HepG2 (cell line): Measurements from ENCODE around the gene EEF1E1. TPM values are rescaled to one million over a fixed set of nuclear protein-coding genes. Genes with fewer than 3 reads are reported as not detected.
A peak's percentile ranks its signal among the peaks of the same experiment; 100 is the strongest.

ENCODE experiments used
- ATF1 ChIP-seq: IDR thresholded peaks from 2 replicates; pipeline ENCODE4 v1.6.1; 2016; ENCODE audit warnings: mild to moderate bottlenecking, control low read depth
- ATF7-NPFF ChIP-seq: sonication (generic); formaldehyde crosslinking; IDR thresholded peaks from 2 replicates; pipeline ENCODE4 v1.8.1; 2023; ENCODE audit warnings: mild to moderate bottlenecking, low read depth, missing genetic modification reagents, moderate library complexity
- CREB1 ChIP-seq, 2 experiments: fragments of 450-650 bp in 1 of 2; IDR thresholded peaks; 2 replicates each; pipeline ENCODE4 v1.6.1; 2016 to 2017; ENCODE audit warnings: control low read depth in 1 of 2, mild to moderate bottlenecking in 1 of 2, missing compliant biosample characterization in 1 of 2, missing genetic modification characterization in 1 of 2
- JUN ChIP-seq: sonication (generic); formaldehyde crosslinking; IDR thresholded peaks from 2 replicates; pipeline ENCODE4 v1.4.0; 2020; ENCODE audit warnings: mild to moderate bottlenecking, missing genetic modification reagents
- NFIC ChIP-seq: IDR thresholded peaks from 2 replicates; pipeline ENCODE4 v1.6.1; 2012; ENCODE audit warnings: mild to moderate bottlenecking, low read length, inconsistent platforms
- POLR2AphosphoS5 ChIP-seq: IDR thresholded peaks from 2 replicates; pipeline ENCODE4 v1.6.1; 2012; ENCODE audit warnings: low read depth, low read length
- RARG ChIP-seq: sonication (generic); formaldehyde crosslinking; IDR thresholded peaks from 2 replicates; pipeline ENCODE4 v1.4.0; 2020; ENCODE audit warnings: low read depth, mild to moderate bottlenecking, missing genetic modification reagents
- ZBTB21 ChIP-seq: sonication (generic); formaldehyde crosslinking; IDR thresholded peaks from 2 replicates; pipeline ENCODE4 v1.4.0; 2020; ENCODE audit warnings: missing genetic modification reagents
- ZBTB3 ChIP-seq: sonication (generic); formaldehyde crosslinking; IDR thresholded peaks from 2 replicates; pipeline ENCODE4 v1.4.0; 2020; ENCODE audit warnings: low read depth, mild to moderate bottlenecking, moderate library complexity, missing genetic modification reagents, borderline replicate concordance
- ZFX ChIP-seq: sonication (generic); formaldehyde crosslinking; IDR thresholded peaks from 2 replicates; pipeline ENCODE4 v1.4.0; 2020; ENCODE audit warnings: mild to moderate bottlenecking, low read depth, missing genetic modification reagents, moderate library complexity
- ZNF33A ChIP-seq: sonication (generic); formaldehyde crosslinking; IDR thresholded peaks from 2 replicates; pipeline ENCODE4 v1.5.1; 2020; ENCODE audit warnings: missing genetic modification reagents, mild to moderate bottlenecking, moderate library complexity, borderline replicate concordance
- ZNF510 ChIP-seq: sonication (generic); formaldehyde crosslinking; IDR thresholded peaks from 2 replicates; pipeline ENCODE4 v1.4.0; 2020; ENCODE audit warnings: low read depth, mild to moderate bottlenecking, missing genetic modification reagents
- ZNF644 ChIP-seq: IDR thresholded peaks from 2 replicates; pipeline ENCODE4 v1.6.1; 2016; ENCODE audit warnings: low read depth
- ZNF678 ChIP-seq: sonication (generic); formaldehyde crosslinking; IDR thresholded peaks from 2 replicates; pipeline ENCODE4 v1.4.0; 2020; ENCODE audit warnings: mild to moderate bottlenecking, missing genetic modification reagents
- ZNF782 ChIP-seq: sonication (generic); formaldehyde crosslinking; IDR thresholded peaks from 2 replicates; pipeline ENCODE4 v1.4.0; 2020; ENCODE audit warnings: missing genetic modification reagents, mild to moderate bottlenecking, borderline replicate concordance
- polyA plus RNA-seq, 8 experiments: library from polyadenylated mRNA; depleted of rRNA in 3 of 8; stranded (reverse) in 7 of 8; unstranded in 1 of 8; fragments of >200 nt; fragmentation: Illumina TruSeq in 4 of 8; extraction: Trizol in 4 of 8; gene quantifications; 2 replicates each; pipeline versions ENCODE4 v1.2.1 to v1.2.3, GENCODE V29; 2011 to 2016; ENCODE audit warnings: low read depth in 4 of 8, missing spikeins in 1 of 8, mixed read lengths in 1 of 8; ENCODE audit not compliant: insufficient read depth in 1 of 8
- total RNA-seq, 5 experiments: library from RNA; depleted of rRNA; stranded (reverse); fragments of >200 nt; fragmentation: Illumina TruSeq; extraction: Trizol; gene quantifications; 2 replicates each; pipeline ENCODE4 v1.2.3, GENCODE V29; 2016; ENCODE audit warnings: low read depth in 1 of 5
- TF ChIP-seq, protein P1 (sequence below), 2 experiments: fragments of 450-650 bp in 1 of 2; sonication (generic) in 1 of 2; formaldehyde crosslinking in 1 of 2; IDR thresholded peaks; 2 replicates each; pipeline versions ENCODE4 v1.6.1 to v1.8.0; 2016 to 2022; ENCODE audit warnings: antibody characterized with exemption in 1 of 2, mild to moderate bottlenecking in 1 of 2, missing genetic modification reagents in 1 of 2
- TF ChIP-seq, protein P2 (sequence below): sonication (generic); formaldehyde crosslinking; IDR thresholded peaks from 2 replicates; pipeline ENCODE4 v1.4.0; 2020; ENCODE audit warnings: missing genetic modification reagents

EEF1E1 gene
- total and polyA plus RNA-seq, 2 of the 13 experiments (the other 11 are each of a cell fraction or from before 2014, with no cell fraction given) = 128 to 188 TPM

DNA sequence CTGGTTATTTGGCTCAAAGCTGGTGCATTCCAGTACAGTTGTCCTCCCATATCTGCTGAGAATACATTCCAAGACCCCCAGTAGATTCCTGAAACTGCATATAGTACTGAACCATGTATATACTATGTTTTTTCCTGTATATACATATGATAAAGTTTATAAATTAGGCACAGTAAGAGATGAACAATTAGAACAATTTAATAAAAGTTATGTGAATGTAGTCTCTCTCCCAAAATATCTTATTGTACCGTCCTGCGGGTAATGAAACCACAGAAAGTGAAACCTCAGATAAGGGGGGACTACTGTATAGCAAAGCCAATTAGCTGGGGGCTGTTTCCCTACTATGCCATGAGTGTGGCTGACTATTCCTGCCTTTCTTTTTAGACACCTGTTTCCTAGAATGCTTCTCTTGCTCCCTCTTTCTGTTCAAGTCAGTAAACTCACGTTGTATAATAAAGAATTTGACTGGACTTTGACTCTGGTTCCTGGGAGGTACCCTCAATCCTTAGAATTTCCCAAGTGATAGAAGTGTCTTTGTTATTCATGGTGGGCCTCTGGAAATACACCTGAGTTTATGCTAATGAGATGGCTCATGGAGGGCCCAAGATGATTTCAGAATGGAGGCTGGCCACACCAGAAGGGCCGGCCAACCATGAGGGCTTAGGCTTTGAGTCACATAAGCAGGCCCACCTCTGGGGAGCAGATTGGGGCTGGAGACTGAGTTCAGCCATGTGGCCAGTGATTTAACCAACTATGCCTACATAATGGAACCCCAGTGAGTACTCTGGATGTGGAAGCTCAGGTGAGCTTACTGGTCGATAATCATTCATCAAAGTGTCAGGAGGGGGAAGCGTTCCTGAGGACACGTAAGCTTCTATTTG, 37.5 kb downstream of the EEF1E1 start (continued):
- TF ChIP-seq, protein P1, sequence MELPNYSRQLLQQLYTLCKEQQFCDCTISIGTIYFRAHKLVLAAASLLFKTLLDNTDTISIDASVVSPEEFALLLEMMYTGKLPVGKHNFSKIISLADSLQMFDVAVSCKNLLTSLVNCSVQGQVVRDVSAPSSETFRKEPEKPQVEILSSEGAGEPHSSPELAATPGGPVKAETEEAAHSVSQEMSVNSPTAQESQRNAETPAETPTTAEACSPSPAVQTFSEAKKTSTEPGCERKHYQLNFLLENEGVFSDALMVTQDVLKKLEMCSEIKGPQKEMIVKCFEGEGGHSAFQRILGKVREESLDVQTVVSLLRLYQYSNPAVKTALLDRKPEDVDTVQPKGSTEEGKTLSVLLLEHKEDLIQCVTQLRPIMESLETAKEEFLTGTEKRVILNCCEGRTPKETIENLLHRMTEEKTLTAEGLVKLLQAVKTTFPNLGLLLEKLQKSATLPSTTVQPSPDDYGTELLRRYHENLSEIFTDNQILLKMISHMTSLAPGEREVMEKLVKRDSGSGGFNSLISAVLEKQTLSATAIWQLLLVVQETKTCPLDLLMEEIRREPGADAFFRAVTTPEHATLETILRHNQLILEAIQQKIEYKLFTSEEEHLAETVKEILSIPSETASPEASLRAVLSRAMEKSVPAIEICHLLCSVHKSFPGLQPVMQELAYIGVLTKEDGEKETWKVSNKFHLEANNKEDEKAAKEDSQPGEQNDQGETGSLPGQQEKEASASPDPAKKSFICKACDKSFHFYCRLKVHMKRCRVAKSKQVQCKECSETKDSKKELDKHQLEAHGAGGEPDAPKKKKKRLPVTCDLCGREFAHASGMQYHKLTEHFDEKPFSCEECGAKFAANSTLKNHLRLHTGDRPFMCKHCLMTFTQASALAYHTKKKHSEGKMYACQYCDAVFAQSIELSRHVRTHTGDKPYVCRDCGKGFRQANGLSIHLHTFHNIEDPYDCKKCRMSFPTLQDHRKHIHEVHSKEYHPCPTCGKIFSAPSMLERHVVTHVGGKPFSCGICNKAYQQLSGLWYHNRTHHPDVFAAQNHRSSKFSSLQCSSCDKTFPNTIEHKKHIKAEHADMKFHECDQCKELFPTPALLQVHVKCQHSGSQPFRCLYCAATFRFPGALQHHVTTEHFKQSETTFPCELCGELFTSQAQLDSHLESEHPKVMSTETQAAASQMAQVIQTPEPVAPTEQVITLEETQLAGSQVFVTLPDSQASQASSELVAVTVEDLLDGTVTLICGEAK (IDR thresholded peaks at IDR 0.05) = no peak
- TF ChIP-seq, protein P1 (CRISPR knock-in tag; IDR thresholded peaks at IDR 0.05) = no peak
- TF ChIP-seq ZNF678 = 0 out of 2 replicates have a peak, but pooled peaks have one; percentile 43
- TF ChIP-seq ZNF510 (CRISPR knock-in tag) = peak; percentile 62
- 0 out of 2 replicates have a peak, but pooled peaks have one; percentile 11 for TF ChIP-seq ZNF33A
- TF ChIP-seq ZFX (CRISPR knock-in tag) = 0 out of 2 replicates have a peak, but pooled peaks have one; percentile 14
- no peak for TF ChIP-seq CREB1 (IDR thresholded peaks at IDR 0.05)
- peak; percentile 80 for TF ChIP-seq CREB1 (CRISPR knock-in tag; IDR thresholded peaks at IDR 0.05)
- 0 out of 2 replicates have a peak, but pooled peaks have one; percentile 29 for TF ChIP-seq ATF7-NPFF (CRISPR knock-in tag)
- TF ChIP-seq ZNF644 (CRISPR knock-in tag) = peak; percentile 64
- TF ChIP-seq POLR2AphosphoS5 = peak; percentile 94
- peak; percentile 41; the same call in 1 of the 2 replicates for TF ChIP-seq ZNF782
- TF ChIP-seq ZBTB21 (CRISPR knock-in tag) = 0 out of 2 replicates have a peak, but pooled peaks have one; percentile 3
- TF ChIP-seq ZBTB3 (CRISPR knock-in tag) = 0 out of 2 replicates have a peak, but pooled peaks have one; percentile 48
- TF ChIP-seq NFIC = peak; percentile 84
- 0 out of 2 replicates have a peak, but pooled peaks have one; percentile 26 for TF ChIP-seq JUN (CRISPR knock-in tag)
- TF ChIP-seq ATF1 = no peak
- TF ChIP-seq RARG (CRISPR knock-in tag) = 0 out of 2 replicates have a peak, but pooled peaks have one; percentile 83
- TF ChIP-seq, protein P2, sequence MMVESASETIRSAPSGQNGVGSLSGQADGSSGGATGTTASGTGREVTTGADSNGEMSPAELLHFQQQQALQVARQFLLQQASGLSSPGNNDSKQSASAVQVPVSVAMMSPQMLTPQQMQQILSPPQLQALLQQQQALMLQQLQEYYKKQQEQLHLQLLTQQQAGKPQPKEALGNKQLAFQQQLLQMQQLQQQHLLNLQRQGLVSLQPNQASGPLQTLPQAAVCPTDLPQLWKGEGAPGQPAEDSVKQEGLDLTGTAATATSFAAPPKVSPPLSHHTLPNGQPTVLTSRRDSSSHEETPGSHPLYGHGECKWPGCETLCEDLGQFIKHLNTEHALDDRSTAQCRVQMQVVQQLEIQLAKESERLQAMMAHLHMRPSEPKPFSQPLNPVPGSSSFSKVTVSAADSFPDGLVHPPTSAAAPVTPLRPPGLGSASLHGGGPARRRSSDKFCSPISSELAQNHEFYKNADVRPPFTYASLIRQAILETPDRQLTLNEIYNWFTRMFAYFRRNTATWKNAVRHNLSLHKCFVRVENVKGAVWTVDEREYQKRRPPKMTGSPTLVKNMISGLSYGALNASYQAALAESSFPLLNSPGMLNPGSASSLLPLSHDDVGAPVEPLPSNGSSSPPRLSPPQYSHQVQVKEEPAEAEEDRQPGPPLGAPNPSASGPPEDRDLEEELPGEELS = no peak
